ENCODE data around the gene NQO2.

DNA sequence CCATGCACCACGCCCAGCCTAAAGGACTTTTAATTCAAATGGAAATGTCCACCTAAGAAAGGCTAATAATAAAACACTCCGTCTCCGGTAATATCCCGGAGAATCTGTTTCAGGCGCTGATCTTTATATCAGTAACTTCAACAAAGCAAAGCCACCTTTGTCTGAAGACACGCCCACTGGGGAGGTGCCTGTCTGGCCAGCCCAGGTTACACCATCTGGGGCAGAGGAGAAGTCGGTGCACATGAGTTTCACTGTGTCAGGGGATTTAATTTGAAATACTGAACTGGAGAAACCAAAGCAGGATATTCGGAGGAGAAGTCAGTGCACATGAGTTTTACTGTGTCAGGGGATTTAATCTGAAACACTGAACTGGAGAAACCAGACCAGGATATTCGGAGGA lies 37.7 kb upstream of the NQO2 start:
- TF ChIP-seq, protein P1, sequence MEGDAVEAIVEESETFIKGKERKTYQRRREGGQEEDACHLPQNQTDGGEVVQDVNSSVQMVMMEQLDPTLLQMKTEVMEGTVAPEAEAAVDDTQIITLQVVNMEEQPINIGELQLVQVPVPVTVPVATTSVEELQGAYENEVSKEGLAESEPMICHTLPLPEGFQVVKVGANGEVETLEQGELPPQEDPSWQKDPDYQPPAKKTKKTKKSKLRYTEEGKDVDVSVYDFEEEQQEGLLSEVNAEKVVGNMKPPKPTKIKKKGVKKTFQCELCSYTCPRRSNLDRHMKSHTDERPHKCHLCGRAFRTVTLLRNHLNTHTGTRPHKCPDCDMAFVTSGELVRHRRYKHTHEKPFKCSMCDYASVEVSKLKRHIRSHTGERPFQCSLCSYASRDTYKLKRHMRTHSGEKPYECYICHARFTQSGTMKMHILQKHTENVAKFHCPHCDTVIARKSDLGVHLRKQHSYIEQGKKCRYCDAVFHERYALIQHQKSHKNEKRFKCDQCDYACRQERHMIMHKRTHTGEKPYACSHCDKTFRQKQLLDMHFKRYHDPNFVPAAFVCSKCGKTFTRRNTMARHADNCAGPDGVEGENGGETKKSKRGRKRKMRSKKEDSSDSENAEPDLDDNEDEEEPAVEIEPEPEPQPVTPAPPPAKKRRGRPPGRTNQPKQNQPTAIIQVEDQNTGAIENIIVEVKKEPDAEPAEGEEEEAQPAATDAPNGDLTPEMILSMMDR (IDR thresholded peaks at IDR 0.05; ENCODE audit: low read length): no peak
- TF ChIP-seq EZH2 (IDR thresholded peaks at IDR 0.05; ENCODE audit: borderline replicate concordance, low read length): no peak
